Measurements from ENCODE around the gene MED14. TPM values are rescaled to one million over a fixed set of nuclear protein-coding genes. Genes with fewer than 3 reads are reported as not detected.

MED14 gene
- total and polyA plus RNA-seq, 2 of the 4 experiments (the other 2 are of a cell fraction), result 17.6 to 25.9 TPM

DNA sequence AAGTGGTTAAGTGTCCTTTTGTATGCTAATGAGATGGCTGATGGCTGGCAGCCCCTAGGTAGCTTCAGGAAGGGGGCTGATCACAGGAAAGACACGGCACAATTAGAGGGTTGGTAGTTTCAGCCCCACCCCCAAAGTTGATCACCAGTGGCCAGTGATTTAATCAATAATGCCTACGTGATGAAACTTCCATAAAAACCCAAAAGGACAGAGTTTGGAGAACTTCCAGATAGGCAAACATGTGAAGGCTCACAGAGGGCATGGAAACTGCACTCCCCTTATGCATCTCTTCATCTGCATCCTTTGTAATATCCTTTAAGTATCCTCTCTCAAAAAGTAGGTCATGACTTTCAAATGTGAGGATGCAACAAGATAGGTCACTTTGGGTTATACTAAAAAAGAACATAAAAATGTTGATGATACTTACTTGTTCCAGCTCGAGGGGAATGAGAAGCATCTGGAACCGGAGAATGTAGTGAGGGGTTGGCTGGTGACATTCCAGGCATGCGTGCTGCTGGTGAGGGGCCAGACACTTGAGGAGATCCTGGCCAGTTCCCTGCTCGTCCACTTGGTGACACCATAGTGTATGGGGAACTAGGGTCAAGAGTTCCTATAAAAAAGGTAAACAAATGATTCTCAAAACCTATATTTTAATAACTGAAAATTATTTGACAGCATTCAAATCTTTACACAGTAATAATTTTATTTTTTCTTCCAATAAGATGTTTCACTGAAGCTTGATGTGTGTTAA is 71.3 kb downstream of the MED14 start:
- Histone ChIP-seq H3K14ac (replicated peaks; ENCODE audit: low read depth, low read length) (no peak overlapping the region), H3K27ac (ENCODE audit: insufficient read depth, low read length) (no peak overlapping the region), H3K36me3 (ENCODE audit: control insufficient read depth, insufficient read depth, low read length) (peaks cover 14% of the 10 kb centered on the region), H2BK120ac (ENCODE audit: low read depth, low read length) (no peak overlapping the region), H4K20me1 (ENCODE audit: insufficient read depth, low read length) (peaks cover 3% of the 10 kb centered on the region; the same call in 1 of the 2 replicates), H4K91ac (ENCODE audit: insufficient read depth, low read depth, low read length) (no peak overlapping the region), H2AFZ (replicated peaks; ENCODE audit: low read length, poor library complexity) (no peak overlapping the region), H3K18ac (ENCODE audit: low read depth, low read length) (no peak overlapping the region), H3K4me1 (ENCODE audit: control insufficient read depth, insufficient read depth, low read length) (no peaks in the 10 kb centered on the region), H2BK15ac (ENCODE audit: low read depth, low read length) (no peak overlapping the region), H2BK5ac (ENCODE audit: low read depth, low read length, poor library complexity, severe bottlenecking) (no peak overlapping the region), H2BK20ac (ENCODE audit: low read depth, low read length) (no peak overlapping the region), H3K9ac (ENCODE audit: low read depth, low read length) (no peak overlapping the region), H4K8ac (ENCODE audit: low read depth in 2 of 2, low read length in 2 of 2) (no peak overlapping the region), H3K9me1 (ENCODE audit: insufficient read depth, low read length) (no peaks in the 10 kb centered on the region), H2AK5ac (ENCODE audit: low read depth, low read length) (no peak overlapping the region), H3K4me2 (ENCODE audit: low read depth, low read length) (no peak overlapping the region), H3K4ac (ENCODE audit: low read depth, low read length) (no peak overlapping the region), H3K9me3 (ENCODE audit: control insufficient read depth, insufficient read depth, low read length) (no peaks in the 10 kb centered on the region), H4K5ac (ENCODE audit: low read depth, low read length) (no peak overlapping the region), H3K27me3 (ENCODE audit: control insufficient read depth, insufficient read depth, low read length) (no peaks in the 10 kb centered on the region; the same call in 1 of the 2 replicates), H3K79me1 (ENCODE audit: low read depth in 1 of 2, low read length in 2 of 2) (no peaks in the 10 kb centered on the region), H3K23ac (ENCODE audit: low read depth, low read length) (no peak overlapping the region), H2AK9ac (replicated peaks; ENCODE audit: low read depth, low read length, poor library complexity) (no peak overlapping the region), H3K4me3 (ENCODE audit: insufficient read depth, low read depth, low read length) (no peak overlapping the region), H3K56ac (ENCODE audit: extremely low read depth, insufficient read depth, low read length) (no peak overlapping the region)
- peak; percentile 86 for ATAC-seq (ENCODE audit: low read depth)
- TF ChIP-seq CHD1 (IDR thresholded peaks at IDR 0.05; ENCODE audit: low read depth, low read length) (no peak), NFE2L2 (IDR thresholded peaks at IDR 0.05; ENCODE audit: low read depth, low read length) (no peak), RAD21 (IDR thresholded peaks at IDR 0.05; ENCODE audit: low read length) (peak; percentile 45), SMC3 (IDR thresholded peaks at IDR 0.05; ENCODE audit: low read depth, low read length) (peak; percentile 46), MXI1 (IDR thresholded peaks at IDR 0.05; ENCODE audit: borderline replicate concordance, low read depth, low read length) (no peak), MAZ (IDR thresholded peaks at IDR 0.05; ENCODE audit: borderline replicate concordance, low read depth, low read length) (no peak)
- TF ChIP-seq, protein P1, sequence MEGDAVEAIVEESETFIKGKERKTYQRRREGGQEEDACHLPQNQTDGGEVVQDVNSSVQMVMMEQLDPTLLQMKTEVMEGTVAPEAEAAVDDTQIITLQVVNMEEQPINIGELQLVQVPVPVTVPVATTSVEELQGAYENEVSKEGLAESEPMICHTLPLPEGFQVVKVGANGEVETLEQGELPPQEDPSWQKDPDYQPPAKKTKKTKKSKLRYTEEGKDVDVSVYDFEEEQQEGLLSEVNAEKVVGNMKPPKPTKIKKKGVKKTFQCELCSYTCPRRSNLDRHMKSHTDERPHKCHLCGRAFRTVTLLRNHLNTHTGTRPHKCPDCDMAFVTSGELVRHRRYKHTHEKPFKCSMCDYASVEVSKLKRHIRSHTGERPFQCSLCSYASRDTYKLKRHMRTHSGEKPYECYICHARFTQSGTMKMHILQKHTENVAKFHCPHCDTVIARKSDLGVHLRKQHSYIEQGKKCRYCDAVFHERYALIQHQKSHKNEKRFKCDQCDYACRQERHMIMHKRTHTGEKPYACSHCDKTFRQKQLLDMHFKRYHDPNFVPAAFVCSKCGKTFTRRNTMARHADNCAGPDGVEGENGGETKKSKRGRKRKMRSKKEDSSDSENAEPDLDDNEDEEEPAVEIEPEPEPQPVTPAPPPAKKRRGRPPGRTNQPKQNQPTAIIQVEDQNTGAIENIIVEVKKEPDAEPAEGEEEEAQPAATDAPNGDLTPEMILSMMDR (conservative IDR thresholded peaks at IDR 0.05; ENCODE audit: low read depth, low read length), result peak; percentile 48
- intact Hi-C loops (cut with micrococcal nuclease), result loop anchor here (1.0 to 2.0 kb wide), 2 partner anchors 73 to 130 kb away; no protein-coding TSS in a partner anchor
- ChIA-PET CTCF (interaction anchor here (0.6 to 1.4 kb wide), 5 partner anchors 12 to 131 kb away, joined by 3 to 5 read pairs (median 4); no protein-coding TSS in a partner anchor), POLR2A (ENCODE audit: unreplicated experiment) (no interaction called here)
- in situ Hi-C loops (cut with MboI; ENCODE audit: low sequenced_read_pairs), result loop anchor here (25.0 kb wide), 1 partner anchor 573 kb away; no protein-coding TSS in a partner anchor
- dilution Hi-C loops (cut with HindIII; ENCODE audit: low sequenced_read_pairs, unreplicated experiment), result no loop called here
- DNase-seq, result peak; percentile 33
- no CpG with 5 or more reads among the region's 6 CpGs for WGBS, 2 experiments (ENCODE audit: extremely low coverage in 2 of 2, insufficient read length in 1 of 2)
- no TSS peak for BruUV-seq (replicated peaks)

Data from IMR-90 (cell line).